ENCODE data around the gene RALB. TPM values are rescaled to one million over a fixed set of nuclear protein-coding genes. Genes with fewer than 3 reads are reported as not detected.

Gene RALB
- total RNA-seq, 2 donors from 2014 or later: 92.6 to 132 TPM

- TF ChIP-seq POLR2A (IDR thresholded peaks at IDR 0.05) (no peak), POLR2AphosphoS5 (IDR thresholded peaks at IDR 0.05) (peak; percentile 17), CTCF (IDR thresholded peaks at IDR 0.05) (no peak)
- H3K27ac ChIP-seq: peak overlapping the region in 1 of 2 donors; percentile 19
- WGBS: 85% methylated on average over 9 of the region's 9 CpGs
- no peak for DNase-seq (ENCODE audit: low spot score)
- H3K9me3 ChIP-seq: no peaks in the 10 kb centered on the region
- no peak overlapping the region for H3K4me3 ChIP-seq
- no peaks in the 10 kb centered on the region for H3K36me3 ChIP-seq
- intact Hi-C loops (cut with DNase I): no loop called here
- no peaks in the 10 kb centered on the region for H3K27me3 ChIP-seq (replicated peaks; ENCODE audit: insufficient read depth)
- peaks cover 5% of the 10 kb centered on the region for H3K4me1 ChIP-seq (replicated peaks)
Measured at GRCh38 chr2:120224735-120225548, 27.7 kb upstream of the RALB start.

GRCh38 chr2:120225549-120226065 is 27.0 kb upstream of the RALB start:
- DNase-seq (ENCODE audit: low spot score): no peak
- intact Hi-C loops (cut with DNase I): no loop called here
- Histone ChIP-seq H3K9me3 (no peaks in the 10 kb centered on the region), H3K4me3 (no peak overlapping the region), H3K36me3 (no peaks in the 10 kb centered on the region), H3K27ac (peak overlapping the region in 1 of 2 donors; percentile 19), H3K27me3 (replicated peaks; ENCODE audit: insufficient read depth) (no peaks in the 10 kb centered on the region), H3K4me1 (replicated peaks) (peaks cover 5% of the 10 kb centered on the region)
- WGBS: 78% methylated on average over 9 of the region's 9 CpGs
- TF ChIP-seq CTCF (IDR thresholded peaks at IDR 0.05): no peak
- TF ChIP-seq POLR2AphosphoS5 (IDR thresholded peaks at IDR 0.05): no peak
- no peak for TF ChIP-seq POLR2A (IDR thresholded peaks at IDR 0.05)

DNA sequence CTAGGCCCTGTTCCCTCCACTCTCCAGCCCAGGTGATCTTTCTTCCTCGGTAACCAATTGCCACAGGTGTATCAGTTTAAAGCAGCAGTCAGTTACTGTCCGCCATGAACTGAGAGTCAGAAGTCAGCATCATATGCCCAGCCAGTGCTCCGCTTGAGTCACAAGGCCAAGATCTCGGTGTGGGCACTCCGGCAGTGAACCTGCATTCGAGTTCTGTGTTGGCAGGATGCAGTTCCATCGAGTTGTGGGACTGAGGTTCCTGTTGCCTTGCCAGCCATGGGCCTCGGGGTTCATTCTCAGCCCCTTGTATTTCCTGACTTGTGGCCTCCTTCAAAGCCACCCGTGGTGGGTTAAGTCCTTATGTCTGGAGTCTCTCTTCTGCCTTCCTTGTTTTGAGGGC is 26.3 kb upstream of the RALB start:
- Histone ChIP-seq H3K27me3 (replicated peaks; ENCODE audit: insufficient read depth) (no peaks in the 10 kb centered on the region), H3K4me3 (no peak overlapping the region), H3K4me1 (replicated peaks) (peaks cover 5% of the 10 kb centered on the region), H3K36me3 (no peaks in the 10 kb centered on the region), H3K27ac (no peak overlapping the region), H3K9me3 (no peaks in the 10 kb centered on the region)
- WGBS: 91% methylated on average over 9 of the region's 9 CpGs
- DNase-seq (ENCODE audit: low spot score): no peak
- TF ChIP-seq CTCF (IDR thresholded peaks at IDR 0.05) (no peak), POLR2AphosphoS5 (IDR thresholded peaks at IDR 0.05) (no peak)
- intact Hi-C loops (cut with DNase I): no loop called here

GRCh38 chr2:120227111-120227991 is 25.3 kb upstream of the RALB start:
- no peak for TF ChIP-seq CTCF (IDR thresholded peaks at IDR 0.05)
- no peak for TF ChIP-seq POLR2A (IDR thresholded peaks at IDR 0.05)
- no peak for TF ChIP-seq POLR2AphosphoS5 (IDR thresholded peaks at IDR 0.05)
- H3K4me3 ChIP-seq: no peak overlapping the region
- no peak overlapping the region for H3K27ac ChIP-seq
- H3K9me3 ChIP-seq: no peaks in the 10 kb centered on the region
- WGBS: 81% methylated on average over 16 of the region's 16 CpGs
- no peaks in the 10 kb centered on the region for H3K36me3 ChIP-seq
- no peaks in the 10 kb centered on the region for H3K27me3 ChIP-seq (replicated peaks; ENCODE audit: insufficient read depth)
- DNase-seq (ENCODE audit: low spot score): no peak
- intact Hi-C loops (cut with DNase I): no loop called here
- peaks cover 5% of the 10 kb centered on the region for H3K4me1 ChIP-seq (replicated peaks)

Measured in prostate gland (tissue), 2 donors.